Fibroblast of villous mesenchyme (primary cell): ENCODE measurements around the gene SLIT3. TPM values are rescaled to one million over a fixed set of nuclear protein-coding genes. Genes with fewer than 3 reads are reported as not detected.

Source experiments
- DNase-seq: peaks from one replicate; pipeline ENCODE4 v3.0.0-alpha.2; 2010; ENCODE audit warnings: low read depth
- H3K4me3 ChIP-seq: 2 replicates; pipeline ENCODE4 v1.5.1; 2011; ENCODE audit warnings: low read depth, mild to moderate bottlenecking, low read length
- total RNA-seq: library from RNA; depleted of rRNA; stranded (reverse); fragments of >200 nt; gene quantifications from 2 replicates; pipeline ENCODE4 v1.2.3, GENCODE V29; 2012
- TF ChIP-seq, protein P1 (sequence below): IDR thresholded peaks from 2 replicates; pipeline ENCODE4 v1.5.1; 2012; ENCODE audit warnings: low read depth, mild to moderate bottlenecking, low read length; ENCODE audit not compliant: insufficient read depth

Gene SLIT3
- total RNA-seq, 1 donor: under 0.01 TPM

DNA sequence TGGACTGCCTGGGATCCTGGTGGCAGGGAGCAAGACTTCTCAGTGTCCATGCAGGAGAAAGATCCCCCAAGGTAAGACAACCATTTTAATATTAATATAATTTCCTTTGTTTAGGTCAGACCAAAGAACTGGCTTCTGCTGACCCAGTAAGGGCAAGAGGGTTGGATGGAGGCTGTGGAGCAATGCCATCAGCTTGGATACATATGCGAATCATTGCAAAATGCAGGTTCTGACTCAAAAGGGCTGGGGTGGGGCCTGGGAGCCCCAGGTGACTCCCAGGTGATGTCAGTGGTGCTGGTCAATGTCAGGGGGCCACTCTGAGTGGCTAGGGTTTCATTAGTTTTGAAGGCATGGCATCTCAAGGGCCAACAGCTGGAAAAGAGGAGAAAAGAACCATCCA, 632.9 kb downstream of the SLIT3 start:
- TF ChIP-seq, protein P1, sequence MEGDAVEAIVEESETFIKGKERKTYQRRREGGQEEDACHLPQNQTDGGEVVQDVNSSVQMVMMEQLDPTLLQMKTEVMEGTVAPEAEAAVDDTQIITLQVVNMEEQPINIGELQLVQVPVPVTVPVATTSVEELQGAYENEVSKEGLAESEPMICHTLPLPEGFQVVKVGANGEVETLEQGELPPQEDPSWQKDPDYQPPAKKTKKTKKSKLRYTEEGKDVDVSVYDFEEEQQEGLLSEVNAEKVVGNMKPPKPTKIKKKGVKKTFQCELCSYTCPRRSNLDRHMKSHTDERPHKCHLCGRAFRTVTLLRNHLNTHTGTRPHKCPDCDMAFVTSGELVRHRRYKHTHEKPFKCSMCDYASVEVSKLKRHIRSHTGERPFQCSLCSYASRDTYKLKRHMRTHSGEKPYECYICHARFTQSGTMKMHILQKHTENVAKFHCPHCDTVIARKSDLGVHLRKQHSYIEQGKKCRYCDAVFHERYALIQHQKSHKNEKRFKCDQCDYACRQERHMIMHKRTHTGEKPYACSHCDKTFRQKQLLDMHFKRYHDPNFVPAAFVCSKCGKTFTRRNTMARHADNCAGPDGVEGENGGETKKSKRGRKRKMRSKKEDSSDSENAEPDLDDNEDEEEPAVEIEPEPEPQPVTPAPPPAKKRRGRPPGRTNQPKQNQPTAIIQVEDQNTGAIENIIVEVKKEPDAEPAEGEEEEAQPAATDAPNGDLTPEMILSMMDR: no peak
- DNase-seq: no peak
- H3K4me3 ChIP-seq: no peak overlapping the region

DNA sequence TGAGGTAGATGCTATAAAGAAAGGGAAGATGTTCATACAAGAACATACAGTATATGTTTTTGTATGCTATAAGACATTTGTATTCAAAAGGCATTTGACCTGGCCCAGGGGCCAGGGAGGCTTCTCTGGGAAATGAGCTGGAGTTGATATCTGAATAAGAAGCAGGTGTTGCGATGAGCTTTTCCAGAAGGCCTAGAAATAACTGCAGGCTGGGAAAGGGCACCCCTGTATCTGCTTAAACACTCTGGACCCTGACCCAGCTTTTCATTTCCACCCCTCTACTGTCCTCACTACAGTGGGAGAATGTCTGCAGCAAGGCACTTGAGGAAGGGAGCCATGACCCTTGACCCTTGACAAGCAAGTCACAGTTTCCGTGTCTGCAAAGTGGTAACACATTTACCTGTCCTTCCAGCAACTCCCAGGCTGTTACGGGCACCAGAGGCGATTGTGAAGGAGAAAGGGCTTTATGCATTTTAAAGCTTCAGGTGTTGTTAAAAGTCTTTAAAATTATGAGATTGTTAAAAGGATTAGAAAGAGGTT, 633.6 kb downstream of the SLIT3 start:
- DNase-seq: no peak
- TF ChIP-seq, protein P1: no peak
- H3K4me3 ChIP-seq: no peak overlapping the region

DNA sequence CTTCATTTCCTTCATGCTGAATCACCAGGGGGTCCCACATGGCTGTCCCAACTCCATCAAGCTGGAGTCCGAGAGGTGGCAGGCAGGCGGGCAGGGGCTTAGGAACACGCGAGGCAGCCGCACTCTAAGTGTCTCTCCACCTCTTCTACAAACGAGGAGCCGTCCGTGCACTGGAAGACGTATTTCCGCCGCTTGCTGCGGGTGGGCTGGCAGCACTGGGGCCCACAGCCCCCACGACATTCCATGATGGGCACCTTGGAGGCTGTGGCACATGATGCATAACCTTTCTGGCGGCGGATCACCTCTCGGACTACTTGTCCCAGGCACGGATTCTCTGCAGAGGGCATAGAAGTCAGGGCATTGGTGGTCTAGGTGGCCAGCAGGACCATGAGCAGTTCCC, 634.6 kb downstream of the SLIT3 start:
- DNase-seq: no peak
- TF ChIP-seq, protein P1: no peak
- H3K4me3 ChIP-seq: no peak overlapping the region

DNA sequence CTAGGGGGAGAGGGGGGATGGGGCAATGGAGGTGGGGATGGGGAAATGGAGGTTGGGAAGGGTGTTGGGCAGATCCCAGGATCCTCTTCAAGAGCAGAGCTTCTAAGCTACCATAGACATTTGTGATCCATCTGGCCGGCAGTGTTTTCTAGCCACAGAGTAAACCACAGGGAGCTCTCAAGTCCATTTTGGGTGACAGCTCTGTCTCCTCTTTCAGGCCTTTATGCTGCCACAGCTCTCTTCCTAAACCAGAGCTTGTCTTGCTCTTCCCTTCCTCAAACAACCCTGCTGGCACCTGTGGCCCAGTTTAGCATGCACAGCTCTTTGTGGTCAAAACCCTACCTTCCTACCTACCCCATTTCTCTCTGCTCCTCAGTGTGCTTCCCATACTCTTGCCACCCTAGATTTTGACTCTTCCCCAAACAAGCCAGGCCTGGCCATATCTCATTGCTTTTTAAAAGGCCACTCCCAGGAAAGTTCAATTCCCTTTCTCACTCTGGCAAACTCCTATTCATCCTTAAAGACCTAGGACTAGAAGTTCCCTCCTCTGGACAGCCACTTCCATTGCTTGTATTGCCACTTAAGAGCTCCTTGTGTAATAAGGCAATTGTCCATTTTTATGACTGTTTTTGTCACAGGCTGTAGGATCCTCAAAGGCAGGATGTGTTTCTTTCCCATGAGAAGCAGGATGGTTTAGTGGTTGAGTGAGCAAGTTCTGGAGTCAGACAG, 637.5 kb downstream of the SLIT3 start:
- DNase-seq: no peak
- no peak overlapping the region for H3K4me3 ChIP-seq
- TF ChIP-seq, protein P1: no peak

DNA sequence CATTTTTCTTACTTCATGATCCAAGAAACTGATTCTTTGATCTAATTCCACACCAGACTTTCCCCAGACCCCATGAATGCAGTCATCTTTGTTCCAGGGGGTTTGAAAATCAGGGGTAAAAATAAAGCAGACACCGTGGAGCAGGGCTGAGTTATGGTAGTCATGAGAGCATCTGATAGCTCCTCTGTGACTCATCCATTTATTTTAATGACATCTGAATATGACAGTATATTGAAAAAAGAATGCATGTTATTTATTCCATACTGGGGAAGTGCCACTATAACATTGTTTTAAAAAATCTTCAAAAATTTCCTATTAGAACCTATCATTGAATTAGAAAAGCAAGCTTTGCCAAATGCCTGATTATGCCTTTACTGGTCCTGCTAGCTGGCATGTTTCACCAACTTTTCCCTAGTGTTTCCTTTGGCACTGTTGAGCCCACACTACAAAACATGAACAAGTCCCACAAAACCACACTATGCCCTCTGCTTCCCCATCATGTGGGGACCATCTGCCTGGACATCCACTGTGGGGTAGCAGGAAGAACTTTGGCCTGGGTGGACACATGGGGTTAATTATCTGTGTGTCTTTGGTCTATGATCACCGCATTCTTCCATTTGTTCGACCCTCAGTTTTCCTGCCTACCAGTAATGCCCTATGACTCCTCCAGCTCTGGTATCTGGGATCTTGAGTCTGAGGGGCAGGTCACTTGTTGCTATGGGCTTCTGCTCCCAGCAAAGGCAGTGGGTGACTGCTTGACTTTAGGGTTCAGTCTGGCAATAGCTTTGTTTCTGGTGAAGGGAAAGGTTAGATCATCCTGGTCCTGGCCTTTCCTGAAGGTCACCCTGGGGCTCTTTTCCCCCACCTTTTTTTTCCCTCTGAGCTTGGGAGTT, 639.1 kb downstream of the SLIT3 start:
- DNase-seq: no peak
- no peak overlapping the region for H3K4me3 ChIP-seq
- TF ChIP-seq, protein P1: no peak

DNA sequence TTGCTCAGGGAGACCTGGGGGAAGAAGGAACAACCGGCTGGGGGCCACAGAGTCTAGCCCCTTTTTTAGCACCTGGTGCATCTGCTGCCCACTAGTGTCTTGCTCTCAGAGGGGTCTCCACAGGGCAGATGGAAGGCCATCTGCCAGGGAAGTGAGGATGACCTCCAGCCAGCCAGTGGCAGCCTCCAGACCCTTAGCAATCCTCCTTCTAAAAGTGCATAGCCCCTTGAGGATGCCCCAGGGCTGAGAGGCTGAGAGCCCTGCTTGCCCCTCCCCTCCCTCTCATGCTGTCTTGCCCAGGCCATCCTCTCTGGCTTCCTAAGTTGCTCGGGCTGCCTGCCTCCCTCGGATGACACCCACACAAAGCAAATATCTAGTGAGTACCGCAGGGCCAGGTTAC, 640.2 kb downstream of the SLIT3 start:
- TF ChIP-seq, protein P1: no peak
- no peak overlapping the region for H3K4me3 ChIP-seq
- no peak for DNase-seq
